HCT116 (cell line): ENCODE measurements around the gene ZNF892. TPM values are rescaled to one million over a fixed set of nuclear protein-coding genes. Genes with fewer than 3 reads are reported as not detected.

Source experiments
- ATAC-seq: fragments of 200-7000 bp; cut with Tn5 transposase; 2 replicates; pipeline ENCODE4 v1.9.1; 2020; ENCODE audit warnings: mild to moderate bottlenecking, moderate library complexity
- BruUV-seq: library from RNA; stranded (reverse); fragments of 400-500 nt; replicated peaks from 2 replicates; lab custom pipeline; 2021; lab: Mats Ljungman, UMichigan
- CTCF ChIA-PET: fragments of 300-600 bp; sonication (Branson Sonifier 250); formaldehyde crosslinking; loops from one replicate; lab custom pipeline; 2021; ENCODE audit warnings: antibody characterized with exemption; lab: Charles Lee
- POLR2A ChIA-PET: fragments of 300-600, 350-600 bp; sonication (Branson Sonifier 250); formaldehyde crosslinking; loops from one replicate; lab custom pipeline; 2021; ENCODE audit warnings: antibody characterized with exemption; lab: Charles Lee
- RAD21 ChIA-PET, 2 experiments: fragments of 300-600 bp; sonication (Branson Sonifier 250); formaldehyde crosslinking; loops; one replicate each; lab custom pipeline; 2023; ENCODE audit warnings: low total read pairs in 2 of 2; ENCODE audit not compliant: uncharacterized antibody in 2 of 2, unreplicated experiment in 2 of 2, low non-redundant PET in 1 of 2; lab: Charles Lee
- DNase-seq: peaks from one replicate; pipeline ENCODE4 v3.0.0-alpha.2; 2010; ENCODE audit warnings: low read depth, low spot score
- H2AFZ ChIP-seq: fragments of 200-600 bp; shearing (Covaris generic), sonication (generic); 2 replicates; pipeline ENCODE4 v1.6.1; 2017; ENCODE audit warnings: low read depth, mixed run types, mixed read lengths, antibody characterized with exemption, low read length; ENCODE audit not compliant: poor library complexity, severe bottlenecking
- H3K27ac ChIP-seq: 2 replicates; pipeline ENCODE4 v1.5.1; 2012; ENCODE audit warnings: low read depth, low read length
- H3K27me3 ChIP-seq: fragments of 200-600 bp; sonication (generic); 2 replicates; pipeline ENCODE4 v1.6.1; 2016; ENCODE audit warnings: mixed run types, low read length, mixed read lengths; ENCODE audit not compliant: insufficient read depth
- H3K36me3 ChIP-seq, 2 experiments: fragments of 200-500 bp in 1 of 2; fragments of 200-600 bp in 1 of 2; sonication (Bioruptor generic) in 1 of 2; sonication (generic) in 1 of 2; 2 replicates each; pipeline versions ENCODE4 v1.5.1 to v1.6.1; 2014 to 2016; ENCODE audit warnings: low read length in 2 of 2, inconsistent platforms in 1 of 2, mixed read lengths in 1 of 2, mixed run types in 1 of 2; ENCODE audit not compliant: insufficient read depth in 2 of 2, control insufficient read depth in 1 of 2
- H3K4me1 ChIP-seq, 2 experiments: fragments of 200-600 bp in 1 of 2; sonication (generic) in 1 of 2; 2 replicates each; pipeline versions ENCODE4 v1.5.1 to v1.6.1; 2012 to 2017; ENCODE audit warnings: low read length in 2 of 2, inconsistent platforms in 1 of 2, mild to moderate bottlenecking in 1 of 2, mixed read lengths in 1 of 2, mixed run types in 1 of 2, moderate library complexity in 1 of 2; ENCODE audit not compliant: insufficient read depth in 2 of 2, control insufficient read depth in 1 of 2
- H3K4me2 ChIP-seq: fragments of 200-600 bp; sonication (generic); 2 replicates; pipeline ENCODE4 v1.6.1; 2017; ENCODE audit warnings: mixed run types, low read length, mixed read lengths
- H3K4me3 ChIP-seq, 2 experiments: fragments of 200-600 bp in 1 of 2; sonication (generic) in 1 of 2; replicated peaks in 1 of 2; 2 replicates each; pipeline ENCODE4 v1.5.1; 2011 to 2016; ENCODE audit warnings: low read length in 2 of 2, control low read depth in 1 of 2, low read depth in 1 of 2, mild to moderate bottlenecking in 1 of 2, mixed read lengths in 1 of 2, mixed run types in 1 of 2
- H3K79me2 ChIP-seq: fragments of 200-600 bp; sonication (generic); 2 replicates; pipeline ENCODE4 v1.6.1; 2017; ENCODE audit warnings: mild to moderate bottlenecking, mixed run types, low read length, moderate library complexity, mixed read lengths; ENCODE audit not compliant: insufficient read depth
- H3K9ac ChIP-seq: fragments of 200-600 bp; sonication (generic); 2 replicates; pipeline ENCODE4 v1.6.1; 2016; ENCODE audit warnings: low read length, mixed read lengths
- H3K9me2 ChIP-seq: fragments of 200-600 bp; sonication (generic), shearing (Covaris generic); 2 replicates; pipeline ENCODE4 v1.6.1; 2017; ENCODE audit warnings: mixed run types, mild to moderate bottlenecking, moderate library complexity; ENCODE audit not compliant: insufficient read depth
- H3K9me3 ChIP-seq, 2 experiments: fragments of 200-500 bp in 1 of 2; fragments of 200-600 bp in 1 of 2; sonication (Bioruptor generic) in 1 of 2; sonication (generic) in 1 of 2; 2 replicates each; pipeline ENCODE4 v1.6.1; 2014 to 2017; ENCODE audit warnings: low read length in 2 of 2, mixed read lengths in 2 of 2, inconsistent platforms in 1 of 2, low read depth in 1 of 2, mild to moderate bottlenecking in 1 of 2, mixed run types in 1 of 2, moderate library complexity in 1 of 2; ENCODE audit not compliant: control insufficient read depth in 1 of 2, insufficient read depth in 1 of 2
- H4K20me1 ChIP-seq: fragments of 200-600 bp; sonication (generic), shearing (Covaris generic); 2 replicates; pipeline ENCODE4 v1.6.1; 2017; ENCODE audit warnings: mixed run types, mild to moderate bottlenecking, moderate library complexity; ENCODE audit not compliant: insufficient read depth
- ATF3 ChIP-seq: IDR thresholded peaks from 2 replicates; pipeline ENCODE4 v1.6.1; 2012
- CBX3 ChIP-seq: IDR thresholded peaks from 2 replicates; pipeline ENCODE4 v1.6.1; 2012; ENCODE audit warnings: low read depth
- CEBPB ChIP-seq: IDR thresholded peaks from 2 replicates; pipeline ENCODE4 v1.6.1; 2012; ENCODE audit warnings: low read depth
- CTCF ChIP-seq, 3 experiments: fragments of 200-600 bp in 1 of 3; sonication (generic) in 1 of 3; IDR thresholded peaks in 2 of 3; conservative IDR thresholded peaks in 1 of 3; 2 replicates each; pipeline ENCODE4 v1.5.1; 2012 to 2017; ENCODE audit warnings: low read depth in 2 of 3, low read length in 2 of 3, antibody characterized with exemption in 1 of 3, borderline replicate concordance in 1 of 3, control low read depth in 1 of 3, mild to moderate bottlenecking in 1 of 3, mixed read lengths in 1 of 3, mixed run types in 1 of 3, moderate library complexity in 1 of 3; ENCODE audit not compliant: insufficient read depth in 1 of 3
- EGR1 ChIP-seq: IDR thresholded peaks from 2 replicates; pipeline ENCODE4 v1.6.1; 2012; ENCODE audit warnings: low read depth
- ELF1 ChIP-seq: IDR thresholded peaks from 2 replicates; pipeline ENCODE4 v1.6.1; 2012; ENCODE audit warnings: low read depth, borderline replicate concordance
- EZH2 ChIP-seq: fragments of 200-600 bp; sonication (generic); IDR thresholded peaks from 2 replicates; pipeline ENCODE4 v1.6.1; 2017; ENCODE audit warnings: antibody characterized with exemption, mixed run types
- EZH2phosphoT487 ChIP-seq: fragments of 200-600 bp; IDR thresholded peaks from 2 replicates; pipeline ENCODE4 v1.6.1; 2018; ENCODE audit warnings: antibody characterized with exemption, borderline replicate concordance
- MAX ChIP-seq: IDR thresholded peaks from 2 replicates; pipeline ENCODE4 v1.6.1; 2012
- POLR2AphosphoS5 ChIP-seq: IDR thresholded peaks from 2 replicates; pipeline ENCODE4 v1.6.1; 2011; ENCODE audit warnings: mild to moderate bottlenecking, low read depth, low read length, moderate library complexity
- SIN3A ChIP-seq: IDR thresholded peaks from 2 replicates; pipeline ENCODE4 v1.6.1; 2012; ENCODE audit warnings: low read depth
- SP1 ChIP-seq: IDR thresholded peaks from 2 replicates; pipeline ENCODE4 v1.6.1; 2012; ENCODE audit warnings: low read depth
- SRF ChIP-seq: IDR thresholded peaks from 2 replicates; pipeline ENCODE4 v1.6.1; 2012; ENCODE audit warnings: low read depth
- YY1 ChIP-seq: IDR thresholded peaks from 2 replicates; pipeline ENCODE4 v1.6.1; 2011; ENCODE audit warnings: low read length, low read depth, moderate library complexity, mild to moderate bottlenecking; ENCODE audit not compliant: insufficient replicate concordance; ENCODE audit errors: extremely low read depth
- ZFX ChIP-seq: fragments of 450-650 bp; IDR thresholded peaks from 2 replicates; pipeline ENCODE4 v1.6.1; 2017
- intact Hi-C: fragments of 100-400 bp; cut with micrococcal nuclease; formaldehyde crosslinking; loops from 2 replicates; pipeline ENCODE4 v1.10.0; 2022
- total RNA-seq: library from RNA; stranded (reverse); gene quantifications from one replicate; pipeline ENCODE4 v1.2.1, GENCODE V29; 2021; ENCODE audit not compliant: unreplicated experiment

The ZNF892 gene
- total RNA-seq, 1 experiment from 2014 or later: 0.27 TPM

- TF ChIP-seq CTCF (IDR thresholded peaks at IDR 0.05 in 2 of 3, conservative IDR thresholded peaks at IDR 0.05 in 1 of 3; ENCODE audit: borderline replicate concordance in 1 of 3, insufficient read depth in 1 of 3, low read depth in 2 of 3, low read length in 2 of 3) (no peak), ATF3 (no peak)
- TF ChIP-seq, all 23 proteins: peak for 0
Measured at GRCh38 chr2:95179451-95179850, 27.9 kb upstream of the ZNF892 start (continued).

- intact Hi-C loops: no loop called here
- no TSS peak for BruUV-seq
- ChIA-PET RAD21 (no interaction called here), CTCF (no interaction called here), POLR2A (no interaction called here)
- H3K4me2 ChIP-seq: no peak overlapping the region
- H3K79me2 ChIP-seq: no peaks in the 10 kb centered on the region
- no peaks in the 10 kb centered on the region for H3K9me2 ChIP-seq
- H3K4me3 ChIP-seq: no peak overlapping the region
- H3K27ac ChIP-seq: no peak overlapping the region
- no peak overlapping the region for H2AFZ ChIP-seq
- H4K20me1 ChIP-seq: no peaks in the 10 kb centered on the region
- H3K27me3 ChIP-seq: no peaks in the 10 kb centered on the region
- no peaks in the 10 kb centered on the region; a peak in 1 of 4 replicates for H3K9me3 ChIP-seq
- H3K36me3 ChIP-seq: peaks cover 2 to 17% of the 10 kb centered on the region in 2 experiments; a peak in 2 of 4 replicates
- no peaks in the 10 kb centered on the region for H3K4me1 ChIP-seq
- no peak overlapping the region for H3K9ac ChIP-seq
- DNase-seq (no peak), ATAC-seq (no peak)
- TF ChIP-seq ELF1 (no peak), ZFX (no peak), CTCF (IDR thresholded peaks at IDR 0.05 in 2 of 3, conservative IDR thresholded peaks at IDR 0.05 in 1 of 3; ENCODE audit: borderline replicate concordance in 1 of 3, insufficient read depth in 1 of 3, low read depth in 2 of 3, low read length in 2 of 3) (no peak), SIN3A (no peak), MAX (no peak), YY1 (no peak), EGR1 (no peak), CEBPB (no peak), SP1 (no peak), EZH2phosphoT487 (no peak), EZH2 (no peak), SRF (no peak), CBX3 (no peak), POLR2AphosphoS5 (no peak)
Measured at GRCh38 chr2:95181774-95182173, 25.5 kb upstream of the ZNF892 start.
